PC-3 (cell line): ENCODE measurements around the gene EMID1.

Source experiments
- EZH2phosphoT487 ChIP-seq: fragments of 300-600 bp; sonication (generic); IDR thresholded peaks from 2 replicates; pipeline ENCODE4 v1.6.1; 2018; ENCODE audit warnings: mild to moderate bottlenecking, antibody characterized with exemption, low read length, borderline replicate concordance
- TF ChIP-seq, protein P1 (sequence below): fragments of 300-600 bp; sonication (generic); conservative IDR thresholded peaks from 2 replicates; pipeline ENCODE4 v1.5.1; 2017; ENCODE audit warnings: antibody characterized with exemption, low read depth, mild to moderate bottlenecking, low read length

DNA sequence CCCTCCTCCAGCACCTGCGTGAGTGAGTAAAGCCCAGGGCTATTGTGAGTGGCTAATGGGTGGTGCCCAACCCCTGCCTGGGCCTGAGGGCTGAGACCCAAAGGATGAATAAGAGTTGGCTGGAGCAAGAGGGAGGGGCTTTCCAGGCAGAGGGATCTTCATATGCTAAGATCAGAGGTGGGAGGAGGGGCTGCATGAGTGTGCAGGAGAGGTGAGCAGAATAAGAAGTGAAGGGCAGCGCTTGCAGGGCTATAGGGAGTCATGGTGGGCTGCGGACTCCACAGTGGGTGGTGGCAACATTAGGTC, 3.9 kb downstream of the EMID1 start:
- TF ChIP-seq, protein P1, sequence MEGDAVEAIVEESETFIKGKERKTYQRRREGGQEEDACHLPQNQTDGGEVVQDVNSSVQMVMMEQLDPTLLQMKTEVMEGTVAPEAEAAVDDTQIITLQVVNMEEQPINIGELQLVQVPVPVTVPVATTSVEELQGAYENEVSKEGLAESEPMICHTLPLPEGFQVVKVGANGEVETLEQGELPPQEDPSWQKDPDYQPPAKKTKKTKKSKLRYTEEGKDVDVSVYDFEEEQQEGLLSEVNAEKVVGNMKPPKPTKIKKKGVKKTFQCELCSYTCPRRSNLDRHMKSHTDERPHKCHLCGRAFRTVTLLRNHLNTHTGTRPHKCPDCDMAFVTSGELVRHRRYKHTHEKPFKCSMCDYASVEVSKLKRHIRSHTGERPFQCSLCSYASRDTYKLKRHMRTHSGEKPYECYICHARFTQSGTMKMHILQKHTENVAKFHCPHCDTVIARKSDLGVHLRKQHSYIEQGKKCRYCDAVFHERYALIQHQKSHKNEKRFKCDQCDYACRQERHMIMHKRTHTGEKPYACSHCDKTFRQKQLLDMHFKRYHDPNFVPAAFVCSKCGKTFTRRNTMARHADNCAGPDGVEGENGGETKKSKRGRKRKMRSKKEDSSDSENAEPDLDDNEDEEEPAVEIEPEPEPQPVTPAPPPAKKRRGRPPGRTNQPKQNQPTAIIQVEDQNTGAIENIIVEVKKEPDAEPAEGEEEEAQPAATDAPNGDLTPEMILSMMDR = no peak
- TF ChIP-seq EZH2phosphoT487 = no peak
